Endothelial cell of umbilical vein (primary cell): Measurements from ENCODE around the gene FBXL14. TPM values are rescaled to one million over a fixed set of nuclear protein-coding genes. Genes with fewer than 3 reads are reported as not detected.

ENCODE experiments used
- BruUV-seq: library from RNA; stranded (reverse); fragments of 400-500 nt; replicated peaks from 2 replicates; lab custom pipeline; 2021; lab: Mats Ljungman, UMichigan
- CTCF ChIA-PET: fragments of 300-600, 350-600 bp; sonication (Branson Sonifier 250); formaldehyde crosslinking; loops from one replicate; lab custom pipeline; 2021; ENCODE audit warnings: antibody characterized with exemption, inconsistent platforms; lab: Charles Lee
- POLR2A ChIA-PET: fragments of 300-600, 350-600 bp; sonication (Branson Sonifier 250); formaldehyde crosslinking; loops from one replicate; lab custom pipeline; 2021; ENCODE audit warnings: antibody characterized with exemption, inconsistent platforms; lab: Charles Lee
- DNase-seq: peaks from one replicate; pipeline ENCODE4 v3.0.0-alpha.2; 2011; ENCODE audit warnings: low read depth, low spot score
- FAIRE-seq: peaks from 2 replicates; lab custom pipeline; 2011; peaks lifted over from hg19 to GRCh38; lab: Jason Lieb, UNC
- H2AFZ ChIP-seq: 2 replicates; pipeline ENCODE4 v1.6.0; 2012; ENCODE audit warnings: low read depth, low read length, control low read depth, inconsistent platforms
- H3K27ac ChIP-seq: 2 replicates; pipeline ENCODE4 v1.5.1; 2011; ENCODE audit warnings: low read depth, mild to moderate bottlenecking, control low read depth, low read length, moderate library complexity; ENCODE audit not compliant: insufficient read depth
- H3K27me3 ChIP-seq, 2 experiments: 2 replicates each; pipeline versions ENCODE4 v1.6.0 to v1.6.1; 2011; ENCODE audit warnings: low read length in 2 of 2, mixed read lengths in 1 of 2; ENCODE audit not compliant: control insufficient read depth in 2 of 2, insufficient read depth in 2 of 2
- H3K36me3 ChIP-seq, 2 experiments: 2 replicates in 1 of 2; 3 replicates in 1 of 2; pipeline ENCODE4 v1.5.1; 2011; ENCODE audit warnings: low read length in 2 of 2, mild to moderate bottlenecking in 1 of 2, moderate library complexity in 1 of 2; ENCODE audit not compliant: control insufficient read depth in 2 of 2, insufficient read depth in 2 of 2; ENCODE audit errors: extremely low read depth in 1 of 2
- H3K4me1 ChIP-seq: 3 replicates; pipeline ENCODE4 v1.5.1; 2011; ENCODE audit warnings: mild to moderate bottlenecking, low read length; ENCODE audit not compliant: control insufficient read depth, insufficient read depth; ENCODE audit errors: extremely low read depth
- H3K4me2 ChIP-seq: 2 replicates; pipeline ENCODE4 v1.6.1; 2011; ENCODE audit warnings: low read length, control low read depth, mixed read lengths; ENCODE audit not compliant: insufficient read depth
- H3K4me3 ChIP-seq, 3 experiments: fragments of 200-600 bp in 1 of 3; sonication (generic), shearing (Covaris generic) in 1 of 3; replicated peaks in 1 of 3; 2 replicates each; pipeline ENCODE4 v1.5.1; 2011 to 2016; ENCODE audit warnings: control low read depth in 3 of 3, low read length in 3 of 3, mild to moderate bottlenecking in 2 of 3, inconsistent platforms in 1 of 3, low read depth in 1 of 3, moderate library complexity in 1 of 3; ENCODE audit not compliant: insufficient read depth in 1 of 3
- H3K79me2 ChIP-seq: 2 replicates; pipeline ENCODE4 v1.6.0; 2012; ENCODE audit warnings: low read length, inconsistent platforms; ENCODE audit not compliant: control insufficient read depth, insufficient read depth
- H3K9ac ChIP-seq: replicated peaks from 2 replicates; pipeline ENCODE3; 2011; ENCODE audit warnings: low read length, control low read depth; ENCODE audit not compliant: insufficient read depth; ENCODE audit errors: extremely low read depth
- H3K9me1 ChIP-seq: replicated peaks from 3 replicates; pipeline ENCODE4 v1.6.0; 2011; ENCODE audit warnings: mild to moderate bottlenecking, low read length; ENCODE audit not compliant: control insufficient read depth, insufficient read depth; ENCODE audit errors: extremely low read depth
- H3K9me3 ChIP-seq: replicated peaks from 2 replicates; pipeline ENCODE4 v1.5.1; 2012; ENCODE audit warnings: low read length, inconsistent platforms; ENCODE audit not compliant: control insufficient read depth, insufficient read depth
- H4K20me1 ChIP-seq: replicated peaks from 2 replicates; pipeline ENCODE3; 2011; ENCODE audit warnings: mild to moderate bottlenecking, low read length; ENCODE audit not compliant: control insufficient read depth, insufficient read depth; ENCODE audit errors: extremely low read depth
- EZH2 ChIP-seq: IDR thresholded peaks from 2 replicates; pipeline ENCODE4 v1.6.1; 2012; ENCODE audit warnings: borderline replicate concordance, low read depth, mild to moderate bottlenecking, moderate library complexity, low read length, inconsistent platforms; ENCODE audit not compliant: severe bottlenecking
- GATA2 ChIP-seq: IDR thresholded peaks from 2 replicates; pipeline ENCODE4 v1.7.0; 2011; ENCODE audit warnings: low read depth, mild to moderate bottlenecking, moderate library complexity, mixed read lengths, low read length; ENCODE audit not compliant: insufficient read length, insufficient read depth
- JUN ChIP-seq: IDR thresholded peaks from 2 replicates; pipeline ENCODE4 v1.6.1; 2011; ENCODE audit warnings: borderline replicate concordance, low read depth; ENCODE audit not compliant: insufficient read length, insufficient read depth
- dilution Hi-C: fragments of 300-500 bp; cut with MboI; formaldehyde crosslinking; loops from one replicate; pipeline ENCODE4 v1.15.0; 2019; ENCODE audit warnings: low sequenced_read_pairs; ENCODE audit not compliant: extremely low pct_ligation_motif_present
- intact Hi-C: fragments of 100-400 bp; cut with micrococcal nuclease; formaldehyde crosslinking; loops from one replicate; pipeline ENCODE4 v1.10.0; 2022
- polyA plus RNA-seq, 4 experiments: library from polyadenylated mRNA; depleted of rRNA in 3 of 4; stranded (reverse) in 3 of 4; unstranded in 1 of 4; fragments of >200 nt; gene quantifications; 2 replicates each; pipeline versions ENCODE4 v1.2.1 to v1.2.3, GENCODE V29; 2011 to 2012; ENCODE audit warnings: missing spikeins in 1 of 4
- total RNA-seq: library from RNA; stranded (reverse); gene quantifications from 2 replicates; pipeline ENCODE4 v1.2.3, GENCODE V29; 2021

FBXL14 gene
- total and polyA plus RNA-seq, 2 donors (not counting 3 experiments of a cell fraction or from before 2014, with no cell fraction given), result 11.3 to 15.7 TPM

- Histone ChIP-seq H3K9me3 (no peaks in the 10 kb centered on the region), H2AFZ (no peak overlapping the region), H3K27ac (no peak overlapping the region), H3K9ac (no peak overlapping the region), H3K4me2 (peak overlapping the region; percentile 28), H3K79me2 (no peaks in the 10 kb centered on the region), H3K4me3 (peak overlapping the region in 1 of 3 experiments; percentile 8), H3K27me3 (peaks cover 45 to 52% of the 10 kb centered on the region in 2 experiments), H3K9me1 (no peaks in the 10 kb centered on the region), H3K36me3 (no peaks in the 10 kb centered on the region), H4K20me1 (no peaks in the 10 kb centered on the region), H3K4me1 (peaks cover 7% of the 10 kb centered on the region)
- no peak for FAIRE-seq
- intact Hi-C loops (loop anchor here (5.0 kb wide), 1 partner anchor 952 kb away; no protein-coding TSS in a partner anchor), dilution Hi-C loops (loop anchor here (25.0 kb wide), 1 partner anchor 307 kb away; no protein-coding TSS in a partner anchor)
- ChIA-PET CTCF (interaction anchor here (0.8 to 1.5 kb wide), 5 partner anchors 18 to 512 kb away, joined by 3 to 12 read pairs (median 3); no protein-coding TSS in a partner anchor), POLR2A (no interaction called here)
- BruUV-seq, result no TSS peak
- TF ChIP-seq EZH2, result peak; percentile 87
- TF ChIP-seq GATA2, result no peak
- DNase-seq, result no peak
Measured at GRCh38 chr12:1630133-1630826, 35.9 kb upstream of the FBXL14 start.

GRCh38 chr12:1629338-1630132 lies 35.2 kb upstream of the FBXL14 start:
- no peaks in the 10 kb centered on the region for H4K20me1 ChIP-seq
- H3K9me1 ChIP-seq, result no peaks in the 10 kb centered on the region
- H3K4me1 ChIP-seq, result peaks cover 8% of the 10 kb centered on the region
- no peak overlapping the region for H2AFZ ChIP-seq
- TF ChIP-seq JUN (no peak), EZH2 (no peak)
- peaks cover 45 to 50% of the 10 kb centered on the region in 2 experiments for H3K27me3 ChIP-seq
- intact Hi-C loops, result loop anchor here (5.0 kb wide), 1 partner anchor 953 kb away; no protein-coding TSS in a partner anchor
- no peaks in the 10 kb centered on the region for H3K9me3 ChIP-seq
- no peak overlapping the region for H3K4me2 ChIP-seq
- H3K27ac ChIP-seq, result no peak overlapping the region
- no peak for DNase-seq
- ChIA-PET CTCF (interaction anchor here (0.6 to 1.1 kb wide), 2 partner anchors 23 to 680 kb away, joined by 3 read pairs; partner anchors contain the start of gene RAD52), POLR2A (no interaction called here)
- H3K36me3 ChIP-seq, result no peaks in the 10 kb centered on the region
- no peaks in the 10 kb centered on the region for H3K79me2 ChIP-seq
- H3K4me3 ChIP-seq, result peak overlapping the region in 1 of 3 experiments; percentile 8
- no peak overlapping the region for H3K9ac ChIP-seq
- BruUV-seq, result no TSS peak
- dilution Hi-C loops, result loop anchor here (25.0 kb wide), 1 partner anchor 308 kb away; no protein-coding TSS in a partner anchor
- FAIRE-seq, result no peak
